ENCODE measurements around the gene PLCD4. TPM values are rescaled to one million over a fixed set of nuclear protein-coding genes. Genes with fewer than 3 reads are reported as not detected.

Gene PLCD4
- total and polyA plus RNA-seq, 10 of the 15 experiments (the other 5 are each of a cell fraction or from before 2014, with no cell fraction given), result under 0.01 to 1.5 (median 0.23) TPM; not detected in 2

DNA sequence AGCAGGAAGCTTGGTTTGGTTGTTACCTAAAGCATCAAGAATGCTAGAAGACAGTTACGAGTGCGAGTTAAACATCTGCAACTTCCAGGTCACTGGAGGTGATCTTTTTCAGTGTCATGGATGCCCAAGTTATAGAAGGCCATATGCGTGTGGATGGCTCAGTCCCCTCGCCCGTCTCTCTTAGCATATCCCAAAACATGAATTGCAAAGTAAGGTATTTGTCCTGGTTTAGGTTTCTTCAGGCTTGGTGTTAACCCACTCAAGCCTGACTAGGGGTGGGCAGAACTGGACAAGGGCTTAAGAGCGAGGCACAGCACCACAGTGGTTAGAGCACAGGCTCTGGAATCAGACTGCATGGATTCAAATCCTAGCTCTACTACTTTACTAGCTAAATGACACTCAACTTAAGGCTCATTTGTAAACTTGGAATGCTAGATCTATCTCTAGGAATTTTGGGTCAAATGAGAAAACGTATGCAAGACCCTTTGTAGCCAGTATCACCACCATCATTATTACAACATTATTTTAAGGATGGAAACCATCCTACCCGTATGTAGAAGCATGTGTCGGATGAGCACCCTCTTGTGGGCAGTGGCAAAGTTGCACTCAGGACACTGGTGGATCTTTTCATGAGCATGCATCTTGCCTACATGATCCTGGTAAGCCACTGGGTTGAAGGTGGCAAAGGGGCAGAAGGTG, 40.5 kb downstream of the PLCD4 start:
- H3K4me1 ChIP-seq (ENCODE audit: control insufficient read depth, insufficient read depth, low read length), result no peaks in the 10 kb centered on the region
- peak; percentile 99 for FAIRE-seq
- intact Hi-C loops (cut with micrococcal nuclease; ENCODE audit: unreplicated experiment) (loop anchor here (1.0 kb wide), 1 partner anchor 242 kb away; no protein-coding TSS in a partner anchor), in situ Hi-C loops (cut with MboI) (loop anchor here (5.0 kb wide), 1 partner anchor 241 kb away; no protein-coding TSS in a partner anchor)
- peaks cover 32 to 37% of the 10 kb centered on the region in 2 experiments for H3K36me3 ChIP-seq (ENCODE audit: control insufficient read depth in 2 of 2, insufficient read depth in 2 of 2, low read length in 1 of 2)
- no peak overlapping the region for H3K9ac ChIP-seq (ENCODE audit: control insufficient read depth, insufficient read depth, low read length)
- no peaks in the 10 kb centered on the region for H3K27me3 ChIP-seq (replicated peaks in 1 of 2; ENCODE audit: control insufficient read depth in 2 of 2, insufficient read depth in 2 of 2, low read length in 1 of 2)
- 56% methylated on average over 9 of the region's 9 CpGs for WGBS (ENCODE audit: insufficient coverage, insufficient replicate concordance, low lambda C conversion rate, missing lambda C conversion rate)
- CTCF ChIA-PET, result interaction anchor here (0.6 to 3.6 kb wide), 24 partner anchors 11 to 744 kb away, joined by 3 to 25 read pairs (median 4); partner anchors contain the start of genes AAMP, BCS1L, PNKD and RNF25
- RAD21 ChIA-PET (ENCODE audit: unreplicated experiment), result interaction anchor here (0.6 to 1.4 kb wide), 6 partner anchors 10 to 723 kb away, joined by 3 to 5 read pairs (median 3); partner anchors contain the start of genes BCS1L and ZNF142
- H2AFZ ChIP-seq (ENCODE audit: control insufficient read depth, low read depth, low read length), result no peak overlapping the region
- H3K27ac ChIP-seq (ENCODE audit: control insufficient read depth, insufficient read depth), result no peak overlapping the region
- no peak overlapping the region for H3K4me2 ChIP-seq (ENCODE audit: control insufficient read depth, insufficient read depth)
- ATAC-seq, result peak; percentile 96
- no peaks in the 10 kb centered on the region for H4K20me1 ChIP-seq (ENCODE audit: control insufficient read depth, insufficient read depth)
- H3K4me3 ChIP-seq, result no peak overlapping the region
- SMC1A ChIA-PET (ENCODE audit: uncharacterized antibody, unreplicated experiment), result interaction anchor here (0.6 to 3.3 kb wide), 6 partner anchors 10 to 200 kb away, joined by 3 to 20 read pairs (median 3); partner anchors contain the start of genes BCS1L and ZNF142
- no TSS peak for BruUV-seq (replicated peaks)
- DNase-seq (ENCODE audit: low read depth, low spot score), result no peak
- no peaks in the 10 kb centered on the region for H3K9me3 ChIP-seq (replicated peaks; ENCODE audit: control insufficient read depth, insufficient read depth, low read length)
- POLR2A ChIA-PET, result no interaction called here
- H3K79me2 ChIP-seq (ENCODE audit: control insufficient read depth, insufficient read depth, low read length), result peaks cover 2% of the 10 kb centered on the region; the same call in 1 of the 2 replicates
- TF ChIP-seq PAX8 (IDR thresholded peaks at IDR 0.05) (no peak), RFX5 (IDR thresholded peaks at IDR 0.05; ENCODE audit: low read depth, low read length) (no peak), ZNF622 (IDR thresholded peaks at IDR 0.05) (no peak), POLR2AphosphoS2 (IDR thresholded peaks at IDR 0.05; ENCODE audit: low read depth, low read length) (no peak), POU2F2 (IDR thresholded peaks at IDR 0.05; ENCODE audit: borderline replicate concordance, low read depth, low read length) (0 out of 3 replicates have a peak, but pooled peaks have one; percentile 19), HDAC2 (IDR thresholded peaks at IDR 0.05) (no peak), ZNF24 (IDR thresholded peaks at IDR 0.05) (no peak), YY1 (IDR thresholded peaks at IDR 0.05; ENCODE audit: low read depth, low read length) (0 out of 2 replicates have a peak, but pooled peaks have one; percentile 42), MXI1 (IDR thresholded peaks at IDR 0.05; ENCODE audit: low read depth, low read length) (no peak), SMC3 (IDR thresholded peaks at IDR 0.05; ENCODE audit: borderline replicate concordance, low read length) (peak; percentile 67), SRF (IDR thresholded peaks at IDR 0.05; ENCODE audit: low read depth in 2 of 2, low read length in 2 of 2) (no peak), BCL11A (IDR thresholded peaks at IDR 0.05; ENCODE audit: low read depth, low read length) (no peak), GABPA (IDR thresholded peaks at IDR 0.05; ENCODE audit: low read depth) (no peak)
- TF ChIP-seq, protein P1, sequence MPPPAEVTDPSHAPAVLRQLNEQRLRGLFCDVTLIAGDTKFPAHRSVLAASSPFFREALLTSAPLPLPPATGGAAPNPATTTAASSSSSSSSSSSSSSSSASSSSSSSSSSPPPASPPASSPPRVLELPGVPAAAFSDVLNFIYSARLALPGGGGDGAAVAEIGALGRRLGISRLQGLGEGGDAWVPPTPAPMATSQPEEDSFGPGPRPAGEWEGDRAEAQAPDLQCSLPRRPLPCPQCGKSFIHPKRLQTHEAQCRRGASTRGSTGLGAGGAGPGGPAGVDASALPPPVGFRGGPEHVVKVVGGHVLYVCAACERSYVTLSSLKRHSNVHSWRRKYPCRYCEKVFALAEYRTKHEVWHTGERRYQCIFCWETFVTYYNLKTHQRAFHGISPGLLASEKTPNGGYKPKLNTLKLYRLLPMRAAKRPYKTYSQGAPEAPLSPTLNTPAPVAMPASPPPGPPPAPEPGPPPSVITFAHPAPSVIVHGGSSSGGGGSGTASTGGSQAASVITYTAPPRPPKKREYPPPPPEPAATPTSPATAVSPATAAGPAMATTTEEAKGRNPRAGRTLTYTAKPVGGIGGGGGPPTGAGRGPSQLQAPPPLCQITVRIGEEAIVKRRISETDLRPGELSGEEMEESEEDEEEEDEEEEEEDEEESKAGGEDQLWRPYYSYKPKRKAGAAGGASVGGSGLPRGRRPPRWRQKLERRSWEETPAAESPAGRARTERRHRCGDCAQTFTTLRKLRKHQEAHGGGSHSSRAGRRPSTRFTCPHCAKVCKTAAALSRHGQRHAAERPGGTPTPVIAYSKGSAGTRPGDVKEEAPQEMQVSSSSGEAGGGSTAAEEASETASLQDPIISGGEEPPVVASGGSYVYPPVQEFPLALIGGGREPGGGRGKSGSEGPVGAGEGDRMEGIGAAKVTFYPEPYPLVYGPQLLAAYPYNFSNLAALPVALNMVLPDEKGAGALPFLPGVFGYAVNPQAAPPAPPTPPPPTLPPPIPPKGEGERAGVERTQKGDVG (CRISPR knock-in tag; IDR thresholded peaks at IDR 0.05), result no peak
- TF ChIP-seq, protein P2, sequence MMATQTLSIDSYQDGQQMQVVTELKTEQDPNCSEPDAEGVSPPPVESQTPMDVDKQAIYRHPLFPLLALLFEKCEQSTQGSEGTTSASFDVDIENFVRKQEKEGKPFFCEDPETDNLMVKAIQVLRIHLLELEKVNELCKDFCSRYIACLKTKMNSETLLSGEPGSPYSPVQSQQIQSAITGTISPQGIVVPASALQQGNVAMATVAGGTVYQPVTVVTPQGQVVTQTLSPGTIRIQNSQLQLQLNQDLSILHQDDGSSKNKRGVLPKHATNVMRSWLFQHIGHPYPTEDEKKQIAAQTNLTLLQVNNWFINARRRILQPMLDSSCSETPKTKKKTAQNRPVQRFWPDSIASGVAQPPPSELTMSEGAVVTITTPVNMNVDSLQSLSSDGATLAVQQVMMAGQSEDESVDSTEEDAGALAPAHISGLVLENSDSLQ (IDR thresholded peaks at IDR 0.05), result no peak

All from GM12878 (cell line).